Endothelial cell of umbilical vein (primary cell): ENCODE measurements around the gene LCMT2.

ENCODE experiments used
- EZH2 ChIP-seq: IDR thresholded peaks from 2 replicates; pipeline ENCODE4 v1.6.1; 2012; ENCODE audit warnings: borderline replicate concordance, low read depth, mild to moderate bottlenecking, moderate library complexity, low read length, inconsistent platforms; ENCODE audit not compliant: severe bottlenecking
- FOS ChIP-seq: IDR thresholded peaks from 2 replicates; pipeline ENCODE4 v1.6.1; 2011; ENCODE audit warnings: mild to moderate bottlenecking, low read length, moderate library complexity, borderline replicate concordance; ENCODE audit not compliant: insufficient read depth
- MAX ChIP-seq: IDR thresholded peaks from 2 replicates; pipeline ENCODE4 v1.6.1; 2011; ENCODE audit not compliant: insufficient read depth, insufficient read length
- POLR2A ChIP-seq: IDR thresholded peaks from 2 replicates; pipeline ENCODE4 v1.6.1; 2012; ENCODE audit warnings: low read depth, mild to moderate bottlenecking, control low read depth, low read length
- POLR2AphosphoS5 ChIP-seq: IDR thresholded peaks from 2 replicates; pipeline ENCODE4 v1.6.1; 2012; ENCODE audit warnings: low read depth, mild to moderate bottlenecking, control low read depth, low read length, moderate library complexity; ENCODE audit not compliant: insufficient read depth
- TF ChIP-seq, protein P1 (sequence below), 2 donors: IDR thresholded peaks; 1 replicate in 1 of 2; 2 replicates in 1 of 2; pipeline ENCODE4 v1.5.1; 2011; ENCODE audit warnings: low read length in 2 of 2, mild to moderate bottlenecking in 2 of 2, moderate library complexity in 2 of 2, control low read depth in 1 of 2, inconsistent platforms in 1 of 2, low read depth in 1 of 2; ENCODE audit not compliant: insufficient read depth in 1 of 2; ENCODE audit errors: extremely low read depth in 1 of 2

GRCh38 chr15:43277231-43277823, 53.0 kb downstream of the LCMT2 start:
- no peak for TF ChIP-seq FOS
- TF ChIP-seq, protein P1, sequence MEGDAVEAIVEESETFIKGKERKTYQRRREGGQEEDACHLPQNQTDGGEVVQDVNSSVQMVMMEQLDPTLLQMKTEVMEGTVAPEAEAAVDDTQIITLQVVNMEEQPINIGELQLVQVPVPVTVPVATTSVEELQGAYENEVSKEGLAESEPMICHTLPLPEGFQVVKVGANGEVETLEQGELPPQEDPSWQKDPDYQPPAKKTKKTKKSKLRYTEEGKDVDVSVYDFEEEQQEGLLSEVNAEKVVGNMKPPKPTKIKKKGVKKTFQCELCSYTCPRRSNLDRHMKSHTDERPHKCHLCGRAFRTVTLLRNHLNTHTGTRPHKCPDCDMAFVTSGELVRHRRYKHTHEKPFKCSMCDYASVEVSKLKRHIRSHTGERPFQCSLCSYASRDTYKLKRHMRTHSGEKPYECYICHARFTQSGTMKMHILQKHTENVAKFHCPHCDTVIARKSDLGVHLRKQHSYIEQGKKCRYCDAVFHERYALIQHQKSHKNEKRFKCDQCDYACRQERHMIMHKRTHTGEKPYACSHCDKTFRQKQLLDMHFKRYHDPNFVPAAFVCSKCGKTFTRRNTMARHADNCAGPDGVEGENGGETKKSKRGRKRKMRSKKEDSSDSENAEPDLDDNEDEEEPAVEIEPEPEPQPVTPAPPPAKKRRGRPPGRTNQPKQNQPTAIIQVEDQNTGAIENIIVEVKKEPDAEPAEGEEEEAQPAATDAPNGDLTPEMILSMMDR (IDR thresholded peaks at IDR 0.05; ENCODE audit: extremely low read depth in 1 of 2, insufficient read depth in 1 of 2, low read depth in 1 of 2, low read length in 2 of 2): no peak
- no peak for TF ChIP-seq MAX
- TF ChIP-seq POLR2AphosphoS5: no peak
- no peak for TF ChIP-seq POLR2A
- no peak for TF ChIP-seq EZH2
